8988T (cell line): Measurements from ENCODE around the gene FBXO33.
"Not testable (repeated sequence)": the region's sequence is repeated elsewhere in the genome, so short reads cannot be mapped to it uniquely, and the experiment has no call there.

ENCODE experiments used
- DNase-seq: peaks from one replicate; pipeline ENCODE4 v3.0.0; 2011

Gene FBXO33

GRCh38 chr14:39368261-39368959, 63.8 kb downstream of the FBXO33 start:
- DNase-seq, result peak; percentile 14

GRCh38 chr14:39367387-39367751, 64.9 kb downstream of the FBXO33 start:
- no peak for DNase-seq

GRCh38 chr14:39366460-39367386, 65.5 kb downstream of the FBXO33 start:
- no peak for DNase-seq

DNA sequence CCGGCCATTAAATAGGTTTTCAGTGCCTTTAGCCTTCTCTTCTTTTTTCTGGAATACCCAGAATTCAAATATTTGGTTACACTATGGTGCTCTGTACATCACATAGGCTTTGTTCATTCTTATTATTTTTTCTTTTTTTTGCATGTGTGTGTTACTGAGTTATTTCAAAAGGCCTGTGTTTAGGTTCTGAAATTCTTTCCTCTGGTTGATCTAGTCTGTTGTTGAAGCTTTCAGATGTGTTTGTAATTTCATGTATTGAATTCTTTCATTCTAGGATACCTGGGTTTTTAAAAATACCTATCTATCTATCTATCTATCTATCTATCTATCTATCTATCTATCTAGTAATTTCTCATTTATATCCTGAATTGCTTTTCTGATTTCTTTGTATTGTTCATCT, 66.9 kb downstream of the FBXO33 start:
- DNase-seq, result no peak

- DNase-seq, result no peak
Observed at GRCh38 chr14:39364509-39364908, 67.7 kb downstream of the FBXO33 start.

- not testable (repeated sequence) for DNase-seq
Observed at GRCh38 chr14:39361556-39361955, 70.7 kb downstream of the FBXO33 start.

GRCh38 chr14:39360316-39360715, 71.9 kb downstream of the FBXO33 start:
- no peak for DNase-seq

- not testable (repeated sequence) for DNase-seq
Observed at GRCh38 chr14:39359069-39359468, 73.2 kb downstream of the FBXO33 start.

GRCh38 chr14:39351708-39352107, 80.5 kb downstream of the FBXO33 start:
- no peak for DNase-seq

DNA sequence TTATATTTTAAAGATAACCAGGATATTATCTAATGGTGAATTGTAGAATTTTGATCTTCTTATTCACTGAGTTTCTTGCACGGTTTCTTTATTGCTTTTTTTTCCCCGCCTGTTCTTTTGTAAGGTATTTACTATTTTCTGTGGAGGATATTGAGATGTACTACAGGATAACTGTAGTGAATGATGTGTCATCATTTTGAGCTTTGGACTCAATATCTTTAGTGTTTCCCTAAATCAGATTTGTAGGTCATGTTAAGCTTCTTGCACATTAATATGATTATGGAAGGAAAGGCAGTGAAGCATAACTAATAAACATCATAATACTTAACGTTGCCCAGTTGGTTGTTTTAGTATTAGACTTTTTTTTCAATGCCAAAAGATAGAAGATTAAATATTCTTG, 81.4 kb downstream of the FBXO33 start:
- DNase-seq, result no peak
